T-helper 17 cell (primary cell): ENCODE data around the gene CAVIN1. TPM values are rescaled to one million over a fixed set of nuclear protein-coding genes. Genes with fewer than 3 reads are reported as not detected.
"Not testable (repeated sequence)": the region's sequence is repeated elsewhere in the genome, so short reads cannot be mapped to it uniquely, and the experiment has no call there.

Experiments used
- ATAC-seq: fragments of 150-1000 bp; cut with Tn5 transposase; 2 replicates; pipeline ENCODE4 v1.10.0; 2021; ENCODE audit warnings: mild to moderate bottlenecking, moderate library complexity
- DNase-seq, 3 donors: peaks; one replicate each; pipeline versions ENCODE4 v3.0.0 to v3.0.0-alpha.2; 2020 to 2021
- H3K9me3 ChIP-seq: one replicate; pipeline ENCODE4 v1.7.0; 2013; ENCODE audit warnings: low read length, mild to moderate bottlenecking; ENCODE audit not compliant: control insufficient read depth, poor library complexity, severe bottlenecking
- H3K27ac Mint-ChIP-seq: one replicate; pipeline ENCODE4 v1.8.0; 2022; ENCODE audit warnings: mild to moderate bottlenecking, moderate library complexity, mixed read lengths
- H3K27me3 Mint-ChIP-seq: one replicate; pipeline ENCODE4 v1.8.0; 2022; ENCODE audit warnings: mixed read lengths
- H3K36me3 Mint-ChIP-seq: one replicate; pipeline ENCODE4 v1.8.0; 2022; ENCODE audit warnings: low read depth, mixed read lengths
- H3K4me1 Mint-ChIP-seq: one replicate; pipeline ENCODE4 v1.8.0; 2022; ENCODE audit warnings: mild to moderate bottlenecking, mixed read lengths
- H3K4me3 Mint-ChIP-seq: one replicate; pipeline ENCODE4 v1.8.0; 2022; ENCODE audit warnings: mild to moderate bottlenecking, moderate library complexity, mixed read lengths
- total RNA-seq, 4 donors: library from RNA in 2 of 4; stranded (reverse) in 2 of 4; gene quantifications; one replicate each; pipeline ENCODE4 v1.2.3 and lab custom pipeline; 2022 to 2026

CAVIN1 gene
- total RNA-seq, 2 donors from 2014 or later = 0.47 to 0.90 TPM

GRCh38 chr17:42421507-42422338 is 1.3 kb downstream of the CAVIN1 start:
- Mint-ChIP-seq H3K36me3 (no peaks in the 10 kb centered on the region), H3K4me3 (peak overlapping the region; percentile 68), H3K27ac (no peak overlapping the region), H3K4me1 (peaks cover 8% of the 10 kb centered on the region), H3K27me3 (peaks cover 27% of the 10 kb centered on the region)
- DNase-seq (no peak), ATAC-seq (no peak)
- no peaks in the 10 kb centered on the region for H3K9me3 ChIP-seq

GRCh38 chr17:42421136-42421506 is 1.9 kb downstream of the CAVIN1 start:
- Mint-ChIP-seq H3K27ac (no peak overlapping the region), H3K4me1 (peaks cover 9% of the 10 kb centered on the region), H3K27me3 (peaks cover 27% of the 10 kb centered on the region), H3K4me3 (peak overlapping the region; percentile 67), H3K36me3 (no peaks in the 10 kb centered on the region)
- no peak for ATAC-seq
- H3K9me3 ChIP-seq = no peaks in the 10 kb centered on the region
- DNase-seq = no peak

DNA sequence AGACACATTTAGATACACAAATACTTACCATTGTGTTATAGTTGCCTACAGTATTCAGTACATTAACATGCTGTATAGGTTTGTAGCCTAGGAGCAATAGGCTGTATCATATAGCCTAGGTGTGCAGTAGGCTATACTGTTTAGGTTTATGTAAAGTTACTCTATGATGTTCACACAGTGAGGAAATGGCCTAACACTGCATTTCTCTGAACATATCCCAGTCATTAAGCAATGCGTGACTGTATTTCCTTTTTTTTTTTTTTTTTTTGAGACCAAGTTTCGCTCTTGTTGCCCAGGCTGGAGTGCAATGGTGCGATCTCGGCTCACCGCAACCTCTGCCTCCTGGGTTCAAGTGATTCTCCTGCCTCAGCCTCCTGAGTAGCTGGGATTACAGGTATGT is 5.1 kb downstream of the CAVIN1 start:
- H3K36me3 Mint-ChIP-seq, H3K9me3 ChIP-seq, DNase-seq, H3K4me3 Mint-ChIP-seq, ATAC-seq, H3K27ac Mint-ChIP-seq: not testable (repeated sequence)
- Mint-ChIP-seq H3K27me3 (peaks cover 20% of the 10 kb centered on the region), H3K4me1 (peaks cover 17% of the 10 kb centered on the region)

- peak overlapping the region; percentile 64 for H3K4me3 Mint-ChIP-seq
- no peaks in the 10 kb centered on the region for H3K9me3 ChIP-seq
- peaks cover 14% of the 10 kb centered on the region for H3K4me1 Mint-ChIP-seq
- ATAC-seq = peak; percentile 80
- DNase-seq = no peak
- no peaks in the 10 kb centered on the region for H3K27me3 Mint-ChIP-seq
- peaks cover 2% of the 10 kb centered on the region for H3K36me3 Mint-ChIP-seq
- H3K27ac Mint-ChIP-seq = no peak overlapping the region
These were observed 8.2 kb downstream of the CAVIN1 start for GRCh38 chr17:42414704-42415409.

DNA sequence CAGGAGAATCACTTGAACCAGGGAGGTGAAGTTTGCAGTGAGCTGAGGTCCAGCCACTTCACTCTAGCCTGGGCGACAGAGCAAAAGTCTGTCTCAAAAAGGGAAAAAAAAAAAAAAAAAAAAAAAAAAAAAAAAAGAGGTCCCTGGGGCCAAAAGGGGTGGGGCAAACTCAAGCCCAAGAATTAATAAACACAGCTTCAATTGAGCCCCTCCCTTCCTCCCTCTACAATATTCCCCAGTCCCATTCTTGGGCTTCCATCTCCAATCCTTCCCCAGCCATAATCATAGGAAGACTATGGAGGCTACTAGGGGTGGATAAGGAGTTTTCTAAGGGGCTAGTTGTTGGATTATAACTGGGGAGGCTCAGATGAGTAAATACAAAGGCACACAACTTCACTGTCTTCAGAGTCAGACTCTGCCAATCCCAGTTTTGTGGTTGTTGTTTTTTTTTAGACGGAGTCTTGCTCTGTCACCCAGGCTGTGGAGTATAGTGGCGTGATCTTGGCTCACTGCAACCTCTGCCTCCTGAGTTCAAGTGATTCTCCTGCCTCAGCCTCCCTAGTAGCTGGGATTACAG is 9.5 kb downstream of the CAVIN1 start:
- no peaks in the 10 kb centered on the region for H3K9me3 ChIP-seq
- no peak overlapping the region for H3K4me3 Mint-ChIP-seq
- peaks cover 2% of the 10 kb centered on the region for H3K36me3 Mint-ChIP-seq
- ATAC-seq (no peak), DNase-seq (no peak)
- H3K27ac Mint-ChIP-seq = no peak overlapping the region
- H3K27me3 Mint-ChIP-seq = no peaks in the 10 kb centered on the region
- H3K4me1 Mint-ChIP-seq = peaks cover 14% of the 10 kb centered on the region

DNA sequence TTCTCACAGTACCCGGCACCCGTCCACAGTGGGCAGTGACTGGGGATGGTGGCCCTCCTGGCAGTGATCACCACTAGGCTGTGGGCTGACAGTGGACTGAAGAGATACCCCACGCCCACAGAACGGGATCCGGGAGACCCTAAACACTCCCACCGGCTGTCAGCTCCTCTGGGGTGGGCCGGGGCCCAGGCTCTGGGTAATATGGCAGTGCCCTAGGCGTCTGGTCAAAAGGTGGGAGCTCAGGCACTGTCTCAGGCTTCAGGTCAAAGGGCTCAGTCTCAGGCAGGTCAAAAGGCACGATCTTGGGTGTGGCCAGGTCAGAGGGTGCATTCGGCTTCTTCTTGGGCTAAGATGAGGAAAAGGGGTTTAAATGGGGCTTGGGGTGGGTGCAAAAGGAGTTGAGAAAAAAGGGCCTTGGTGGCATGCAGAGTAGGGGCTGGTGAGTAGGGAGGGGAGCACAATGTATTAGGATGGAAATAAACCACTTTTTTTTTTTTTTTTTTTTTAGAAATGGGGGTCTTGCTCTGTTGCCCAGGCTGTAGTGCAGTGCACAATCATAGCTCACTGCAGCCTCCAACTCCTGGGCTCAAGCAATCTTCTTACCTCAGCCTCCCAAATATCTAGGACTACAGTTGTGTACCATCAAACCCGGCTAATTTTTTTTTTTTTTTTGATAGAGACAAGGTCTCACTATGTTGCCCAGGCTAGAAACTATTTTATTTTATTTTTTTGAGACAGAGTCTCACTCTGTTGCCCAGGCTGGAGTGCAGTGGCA is 11.0 kb downstream of the CAVIN1 start:
- H3K9me3 ChIP-seq = no peaks in the 10 kb centered on the region
- Mint-ChIP-seq H3K36me3 (peaks cover 2% of the 10 kb centered on the region), H3K27ac (no peak overlapping the region), H3K27me3 (no peaks in the 10 kb centered on the region), H3K4me3 (no peak overlapping the region), H3K4me1 (peaks cover 20% of the 10 kb centered on the region)
- ATAC-seq = no peak
- DNase-seq = no peak

DNA sequence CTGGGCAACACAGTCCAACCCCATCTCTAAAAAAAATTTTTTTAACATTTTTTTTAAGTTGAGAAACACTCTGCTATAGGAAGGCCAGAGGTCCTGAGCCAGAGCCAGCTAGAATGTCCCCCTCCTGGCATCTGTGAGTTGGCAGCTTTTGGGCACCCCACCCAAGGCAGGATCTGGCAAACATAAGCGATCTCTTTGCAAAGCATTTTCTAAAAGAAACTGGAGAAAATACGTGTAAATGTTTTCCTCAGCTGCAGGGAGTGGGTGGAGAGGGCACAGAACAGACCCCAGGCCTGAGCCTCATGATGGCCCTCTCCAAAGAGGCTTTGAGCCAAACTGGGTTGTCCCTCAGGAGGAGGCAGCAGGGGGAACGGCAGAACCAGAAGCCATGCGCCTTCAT is 11.7 kb downstream of the CAVIN1 start:
- ATAC-seq = no peak
- Mint-ChIP-seq H3K4me1 (peaks cover 20% of the 10 kb centered on the region), H3K36me3 (peaks cover 2% of the 10 kb centered on the region)

GRCh38 chr17:42410319-42410685 is 12.8 kb downstream of the CAVIN1 start:
- Mint-ChIP-seq H3K4me1 (peaks cover 20% of the 10 kb centered on the region), H3K4me3 (no peak overlapping the region)
- ATAC-seq = no peak

More for the DNA sequence above, 11.7 kb downstream of the CAVIN1 start:
- H3K27ac Mint-ChIP-seq = no peak overlapping the region
- H3K9me3 ChIP-seq = no peaks in the 10 kb centered on the region
- DNase-seq = no peak
- no peak overlapping the region for H3K4me3 Mint-ChIP-seq
- H3K27me3 Mint-ChIP-seq = no peaks in the 10 kb centered on the region

GRCh38 chr17:42409523-42410318 is 13.3 kb downstream of the CAVIN1 start:
- peaks cover 14% of the 10 kb centered on the region for H3K4me1 Mint-ChIP-seq
- H3K27me3 Mint-ChIP-seq = no peaks in the 10 kb centered on the region
- no peaks in the 10 kb centered on the region for H3K9me3 ChIP-seq
- H3K4me3 Mint-ChIP-seq = no peak overlapping the region
- no peak for ATAC-seq
- DNase-seq = no peak
- no peak overlapping the region for H3K27ac Mint-ChIP-seq
- H3K36me3 Mint-ChIP-seq = peaks cover 2% of the 10 kb centered on the region

More at GRCh38 chr17:42410319-42410685, 12.8 kb downstream of the CAVIN1 start:
- H3K27ac Mint-ChIP-seq = no peak overlapping the region
- no peaks in the 10 kb centered on the region for H3K27me3 Mint-ChIP-seq
- no peak for DNase-seq
- H3K9me3 ChIP-seq = no peaks in the 10 kb centered on the region
- H3K36me3 Mint-ChIP-seq = peaks cover 2% of the 10 kb centered on the region

GRCh38 chr17:42408061-42408460 is 15.0 kb downstream of the CAVIN1 start:
- no peak for ATAC-seq
- DNase-seq = no peak
- Mint-ChIP-seq H3K27ac (no peak overlapping the region), H3K36me3 (peaks cover 2% of the 10 kb centered on the region), H3K27me3 (no peaks in the 10 kb centered on the region), H3K4me3 (no peak overlapping the region), H3K4me1 (peaks cover 14% of the 10 kb centered on the region)
- no peaks in the 10 kb centered on the region for H3K9me3 ChIP-seq

DNA sequence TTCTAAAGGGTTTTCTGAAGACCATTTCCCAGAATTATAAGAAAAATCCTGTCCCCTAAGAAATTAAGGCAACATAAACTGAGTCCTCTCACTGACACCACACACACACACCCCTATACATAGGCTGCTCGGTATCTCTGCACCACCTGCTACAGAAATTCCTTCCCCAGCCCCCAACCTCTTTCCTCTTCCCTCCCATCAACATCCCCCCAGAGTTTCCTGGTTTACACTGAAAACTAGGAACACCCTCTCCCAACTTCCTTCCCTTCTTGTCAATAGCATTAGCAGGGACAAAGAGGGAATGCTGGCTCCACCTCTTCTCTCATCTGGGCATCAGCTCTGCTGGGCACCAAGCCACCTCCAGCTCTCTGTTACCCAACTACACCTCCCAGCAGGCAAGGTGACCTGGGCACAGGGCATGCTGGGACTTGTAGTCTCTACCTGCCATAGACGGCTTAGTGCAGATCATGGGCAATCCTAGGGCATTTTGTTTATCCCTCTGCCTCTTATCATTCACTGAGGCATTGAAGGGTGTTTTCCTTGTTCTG is 15.7 kb downstream of the CAVIN1 start:
- ATAC-seq (peak; percentile 97), DNase-seq (peak in 2 of 3 donors; percentile 27 to 50)
- no peaks in the 10 kb centered on the region for H3K27me3 Mint-ChIP-seq
- no peak overlapping the region for H3K4me3 Mint-ChIP-seq
- peaks cover 15% of the 10 kb centered on the region for H3K4me1 Mint-ChIP-seq
- peaks cover 2% of the 10 kb centered on the region for H3K36me3 Mint-ChIP-seq
- H3K27ac Mint-ChIP-seq = peak overlapping the region; percentile 11
- H3K9me3 ChIP-seq = no peaks in the 10 kb centered on the region

GRCh38 chr17:42406615-42407288 is 16.3 kb downstream of the CAVIN1 start:
- H3K36me3 Mint-ChIP-seq = peaks cover 2% of the 10 kb centered on the region
- H3K9me3 ChIP-seq = no peaks in the 10 kb centered on the region
- peaks cover 15% of the 10 kb centered on the region for H3K4me1 Mint-ChIP-seq
- H3K27me3 Mint-ChIP-seq = no peaks in the 10 kb centered on the region
- H3K27ac Mint-ChIP-seq = peak overlapping the region; percentile 11
- DNase-seq (no peak), ATAC-seq (no peak)
- H3K4me3 Mint-ChIP-seq = no peak overlapping the region
